Cardiac fibroblast (primary cell): ENCODE results near the gene EFHD2.

ENCODE experiments used
- DNase-seq, 2 donors: peaks; one replicate each; pipeline versions ENCODE4 v3.0.0 to v3.0.0-alpha.2; 2010; ENCODE audit warnings: low read depth in 2 of 2
- H3K4me3 ChIP-seq, 2 donors: replicated peaks in 1 of 2; 1 replicate in 1 of 2; 2 replicates in 1 of 2; pipeline ENCODE4 v1.5.1; 2011; ENCODE audit warnings: low read depth in 2 of 2, low read length in 2 of 2, mild to moderate bottlenecking in 2 of 2, moderate library complexity in 1 of 2
- TF ChIP-seq, protein P1 (sequence below): IDR thresholded peaks from one replicate; pipeline ENCODE4 v1.5.1; 2011; ENCODE audit warnings: low read depth, mild to moderate bottlenecking, low read length, inconsistent platforms

Gene EFHD2

DNA sequence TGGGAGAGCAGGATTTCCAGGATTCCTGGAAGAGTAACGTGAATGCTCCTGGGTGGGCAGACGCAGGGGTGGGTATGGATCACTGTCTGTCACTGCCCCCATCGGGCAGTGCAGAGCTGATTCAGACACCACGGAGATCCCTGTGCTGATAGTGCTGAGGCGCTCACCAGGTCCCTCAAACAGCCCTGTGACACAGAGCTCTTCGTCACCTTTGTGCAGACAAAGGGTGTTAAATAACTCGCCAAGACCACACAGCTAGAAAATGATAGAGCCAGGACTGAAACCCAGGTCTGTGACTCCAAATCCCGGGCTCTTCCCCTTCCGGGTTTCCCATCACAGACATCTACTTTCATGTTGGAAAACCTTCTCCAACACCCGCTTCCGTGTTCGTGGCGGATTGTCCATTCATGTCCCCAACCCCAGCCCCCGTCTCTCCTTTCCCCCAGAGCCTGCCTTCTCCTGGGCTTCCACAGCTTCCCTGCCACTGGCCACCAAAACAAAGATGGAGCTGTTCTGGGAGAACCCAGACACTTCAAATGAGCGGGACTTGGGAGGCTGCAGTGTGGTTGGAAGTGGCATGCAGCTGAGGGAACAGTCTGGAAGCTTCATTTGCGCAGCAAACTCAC lies 2.6 kb downstream of the EFHD2 start:
- TF ChIP-seq, protein P1, sequence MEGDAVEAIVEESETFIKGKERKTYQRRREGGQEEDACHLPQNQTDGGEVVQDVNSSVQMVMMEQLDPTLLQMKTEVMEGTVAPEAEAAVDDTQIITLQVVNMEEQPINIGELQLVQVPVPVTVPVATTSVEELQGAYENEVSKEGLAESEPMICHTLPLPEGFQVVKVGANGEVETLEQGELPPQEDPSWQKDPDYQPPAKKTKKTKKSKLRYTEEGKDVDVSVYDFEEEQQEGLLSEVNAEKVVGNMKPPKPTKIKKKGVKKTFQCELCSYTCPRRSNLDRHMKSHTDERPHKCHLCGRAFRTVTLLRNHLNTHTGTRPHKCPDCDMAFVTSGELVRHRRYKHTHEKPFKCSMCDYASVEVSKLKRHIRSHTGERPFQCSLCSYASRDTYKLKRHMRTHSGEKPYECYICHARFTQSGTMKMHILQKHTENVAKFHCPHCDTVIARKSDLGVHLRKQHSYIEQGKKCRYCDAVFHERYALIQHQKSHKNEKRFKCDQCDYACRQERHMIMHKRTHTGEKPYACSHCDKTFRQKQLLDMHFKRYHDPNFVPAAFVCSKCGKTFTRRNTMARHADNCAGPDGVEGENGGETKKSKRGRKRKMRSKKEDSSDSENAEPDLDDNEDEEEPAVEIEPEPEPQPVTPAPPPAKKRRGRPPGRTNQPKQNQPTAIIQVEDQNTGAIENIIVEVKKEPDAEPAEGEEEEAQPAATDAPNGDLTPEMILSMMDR, result no peak
- DNase-seq, result no peak
- H3K4me3 ChIP-seq, result no peak overlapping the region

GRCh38 chr1:15412843-15413242 lies 3.2 kb downstream of the EFHD2 start:
- H3K4me3 ChIP-seq, result no peak overlapping the region
- TF ChIP-seq, protein P1, result no peak
- no peak for DNase-seq

- H3K4me3 ChIP-seq, result no peak overlapping the region
- TF ChIP-seq, protein P1, result no peak
- no peak for DNase-seq
Observed at GRCh38 chr1:15413563-15414444, 4.1 kb downstream of the EFHD2 start.

DNA sequence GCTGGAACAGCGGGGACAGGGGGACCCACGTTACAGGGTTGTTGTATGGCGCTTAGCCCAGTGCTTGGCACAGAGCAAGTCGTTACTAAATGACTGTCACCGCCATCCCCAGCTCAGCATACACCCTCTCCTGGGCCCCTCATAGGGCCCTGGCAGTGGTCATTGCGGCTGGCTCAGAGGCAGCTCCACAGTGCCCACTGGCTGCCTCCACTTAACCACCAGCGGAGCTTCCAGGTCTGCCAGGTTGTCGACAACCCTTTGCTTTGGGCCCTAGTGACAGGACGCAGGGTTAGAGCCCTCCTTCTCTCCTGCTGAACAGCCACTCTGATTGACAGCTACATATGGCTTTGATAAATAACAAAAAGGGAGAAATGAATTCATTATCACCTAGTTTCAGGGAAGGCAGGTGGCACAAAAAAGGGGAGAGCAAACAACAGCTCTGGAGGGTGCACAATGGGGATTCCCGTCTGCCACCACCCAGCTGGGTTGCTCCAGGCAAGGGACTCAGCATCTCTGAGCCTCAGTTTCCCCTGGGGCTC lies 4.8 kb downstream of the EFHD2 start:
- H3K4me3 ChIP-seq, result no peak overlapping the region
- TF ChIP-seq, protein P1, result no peak
- DNase-seq, result no peak

DNA sequence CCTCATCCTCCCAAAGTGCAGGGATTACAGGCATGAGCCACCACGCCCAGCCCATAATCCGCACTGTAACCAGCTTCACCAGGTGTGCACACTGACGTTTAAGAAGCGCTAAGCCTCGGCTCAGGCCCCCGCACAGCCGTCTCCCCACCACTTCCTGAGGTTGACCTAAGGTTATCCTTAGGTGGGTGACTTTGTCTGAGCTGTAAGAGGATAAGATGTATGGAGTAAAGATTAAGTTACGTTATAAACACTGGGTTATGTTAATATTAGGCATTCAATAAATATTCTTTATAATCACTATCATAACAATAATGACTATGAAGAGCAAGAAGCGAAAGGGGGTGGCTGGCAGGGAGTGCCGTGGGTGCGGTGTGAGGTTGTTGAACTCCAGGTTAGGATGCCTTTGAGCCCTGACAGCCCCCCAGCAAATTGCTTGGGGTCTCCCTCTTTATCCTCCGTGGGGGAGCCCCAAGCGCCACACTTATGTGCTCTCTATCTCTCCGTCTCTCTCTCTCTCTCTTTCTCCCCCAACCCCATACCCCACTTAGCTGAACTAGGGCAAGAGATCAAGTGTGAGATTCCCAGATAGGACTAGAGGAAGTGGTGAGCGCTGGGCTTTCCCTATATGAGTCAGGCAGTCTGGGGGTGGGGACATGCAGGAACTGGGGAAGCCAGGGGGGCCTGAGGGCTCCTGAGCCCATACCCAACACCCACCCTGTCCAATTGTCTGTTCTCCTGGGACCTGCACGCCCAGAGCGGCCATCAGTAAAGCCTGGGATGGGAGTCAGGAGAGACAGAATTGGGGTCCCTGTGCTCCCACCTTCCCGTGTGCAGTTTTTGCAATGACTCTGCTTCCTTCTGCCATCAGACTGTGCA lies 7.6 kb downstream of the EFHD2 start:
- H3K4me3 ChIP-seq, result no peak overlapping the region
- TF ChIP-seq, protein P1, result no peak
- peak in 1 of 2 donors; percentile 74 for DNase-seq

DNA sequence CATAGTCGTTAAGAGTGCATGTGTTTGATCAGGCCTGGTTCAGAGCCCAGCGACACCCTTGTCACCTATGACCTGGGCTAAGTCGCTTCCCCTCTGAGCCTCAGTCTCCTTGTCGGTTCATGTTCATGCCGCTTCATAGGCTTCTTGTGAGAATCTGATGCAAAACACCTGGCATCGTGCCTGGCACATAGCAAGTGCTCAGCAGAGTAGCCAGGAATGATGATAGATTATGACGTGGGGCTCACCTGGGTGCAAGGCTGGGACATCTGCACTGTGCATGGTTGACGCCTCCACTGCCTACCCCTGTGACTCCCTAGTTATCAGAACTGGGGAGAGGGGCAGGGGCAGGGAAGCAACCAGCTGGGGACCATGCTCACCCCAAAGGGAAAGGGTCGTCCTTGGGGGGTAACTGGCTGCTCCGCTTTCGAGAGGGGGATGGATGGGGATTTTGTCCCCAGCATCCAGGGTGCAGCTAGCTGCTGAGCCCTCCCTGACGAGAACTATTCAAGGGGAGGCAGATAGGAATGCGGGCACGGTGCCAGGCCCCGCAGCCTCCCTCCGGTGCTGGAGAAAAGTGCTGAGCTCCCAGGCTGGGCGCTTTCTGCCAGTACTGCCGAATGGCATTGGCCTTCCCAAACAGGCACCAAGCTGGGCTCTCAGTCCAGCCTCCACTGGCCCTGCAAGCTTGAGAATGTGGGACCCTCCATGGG lies 9.3 kb downstream of the EFHD2 start:
- H3K4me3 ChIP-seq, result no peak overlapping the region
- peak in 1 of 2 donors; percentile 23 for DNase-seq
- TF ChIP-seq, protein P1, result no peak
